NCI-H524 (cell line): ENCODE data around the gene PRKCA.

Source experiments
- DNase-seq, 2 experiments: peaks; one replicate each; lab custom pipeline; 2025; lab: John Stamatoyannopoulos, UW

PRKCA gene

GRCh38 chr17:66747578-66748275 is 445.3 kb downstream of the PRKCA start:
- peak; percentile 83 to 94 for DNase-seq

- DNase-seq = no peak
Measured at GRCh38 chr17:66748578-66748977, 446.2 kb downstream of the PRKCA start.

GRCh38 chr17:66749217-66749832 is 446.9 kb downstream of the PRKCA start:
- no peak for DNase-seq

GRCh38 chr17:66750116-66750515 is 447.7 kb downstream of the PRKCA start:
- DNase-seq = no peak

- DNase-seq = peak; percentile 90 to 96
Measured at GRCh38 chr17:66750781-66751543, 448.5 kb downstream of the PRKCA start.

- no peak for DNase-seq
Measured at GRCh38 chr17:66751771-66752170, 449.4 kb downstream of the PRKCA start.

GRCh38 chr17:66752411-66752810 is 450.0 kb downstream of the PRKCA start:
- no peak for DNase-seq

GRCh38 chr17:66753126-66753920 is 450.9 kb downstream of the PRKCA start:
- peak; percentile 58 to 74 for DNase-seq

GRCh38 chr17:66755101-66755943 is 452.9 kb downstream of the PRKCA start:
- no peak for DNase-seq

- DNase-seq = no peak
Measured at GRCh38 chr17:66755944-66756290, 453.5 kb downstream of the PRKCA start.

- no peak for DNase-seq
Measured at GRCh38 chr17:66760324-66760723, 457.9 kb downstream of the PRKCA start.

- DNase-seq = no peak
Measured at GRCh38 chr17:66762276-66762675, 459.9 kb downstream of the PRKCA start.

- DNase-seq = no peak
Measured at GRCh38 chr17:66763056-66763455, 460.6 kb downstream of the PRKCA start.

- DNase-seq = peak; percentile 47 to 79
Measured at GRCh38 chr17:66764506-66764905, 462.1 kb downstream of the PRKCA start.

- peak; percentile 81 to 95 for DNase-seq
Measured at GRCh38 chr17:66767154-66767933, 464.9 kb downstream of the PRKCA start.

GRCh38 chr17:66769911-66770310 is 467.5 kb downstream of the PRKCA start:
- no peak for DNase-seq

GRCh38 chr17:66772148-66772812 is 469.9 kb downstream of the PRKCA start:
- no peak for DNase-seq

GRCh38 chr17:66775271-66775670 is 472.9 kb downstream of the PRKCA start:
- DNase-seq = no peak

- no peak for DNase-seq
Measured at GRCh38 chr17:66775881-66776400, 473.5 kb downstream of the PRKCA start.
